Spinal cord (tissue), 10 donors: ENCODE measurements around the gene SCAP. TPM values are rescaled to one million over a fixed set of nuclear protein-coding genes. Genes with fewer than 3 reads are reported as not detected.
A peak's percentile ranks its signal among the peaks of the same experiment; 100 is the strongest.
"Not testable (repeated sequence)": the region's sequence is repeated elsewhere in the genome, so short reads cannot be mapped to it uniquely, and the experiment has no call there.

Experiments
- DNase-seq, 6 donors: peaks; one replicate each; pipeline versions ENCODE4 v3.0.0 to v3.0.0-alpha.2; 2013 to 2015; ENCODE audit warnings: low spot score in 6 of 6, low read depth in 4 of 6
- H3K27ac ChIP-seq: one replicate; pipeline ENCODE4 v1.5.1; 2013; ENCODE audit warnings: low read depth, low read length, control low read depth
- H3K27me3 ChIP-seq: one replicate; pipeline ENCODE4 v1.6.1; 2013; ENCODE audit warnings: low read length; ENCODE audit not compliant: control insufficient read depth, insufficient read depth
- H3K36me3 ChIP-seq: one replicate; pipeline ENCODE4 v1.6.1; 2013; ENCODE audit warnings: low read length; ENCODE audit not compliant: control insufficient read depth, insufficient read depth
- H3K4me1 ChIP-seq: one replicate; pipeline ENCODE4 v1.6.1; 2013; ENCODE audit warnings: low read length; ENCODE audit not compliant: control insufficient read depth, insufficient read depth
- H3K4me3 ChIP-seq: one replicate; pipeline ENCODE4 v1.5.1; 2013; ENCODE audit warnings: low read depth, low read length, control low read depth
- H3K9me3 ChIP-seq: one replicate; pipeline ENCODE4 v1.6.1; 2013; ENCODE audit warnings: low read length; ENCODE audit not compliant: control insufficient read depth, insufficient read depth
- WGBS: methylation state at CpG from one replicate; pipeline ENCODE4 v1.1.5; 2013; ENCODE audit warnings: missing lambda C conversion rate; ENCODE audit not compliant: insufficient coverage; 5-methylcytosine and 5-hydroxymethylcytosine counted together
- polyA plus RNA-seq, 2 donors: library from polyadenylated mRNA; unstranded; fragments of 120-200 nt; gene quantifications; one replicate each; pipeline ENCODE4 v1.2.1, GENCODE V29; 2013; ENCODE audit not compliant: insufficient read length in 2 of 2
- total RNA-seq, 2 donors: library from RNA; depleted of rRNA in 1 of 2; stranded (reverse); fragments of 120-200 nt in 1 of 2; fragments of >200 nt in 1 of 2; gene quantifications; one replicate each; pipeline versions ENCODE4 v1.2.3 to v1.2.4, GENCODE V29; 2013 to 2014
- donor health status: healthy.

SCAP gene
- total and polyA plus RNA-seq, 4 donors: 63.9 to 99.5 (median 93.4) TPM

DNA sequence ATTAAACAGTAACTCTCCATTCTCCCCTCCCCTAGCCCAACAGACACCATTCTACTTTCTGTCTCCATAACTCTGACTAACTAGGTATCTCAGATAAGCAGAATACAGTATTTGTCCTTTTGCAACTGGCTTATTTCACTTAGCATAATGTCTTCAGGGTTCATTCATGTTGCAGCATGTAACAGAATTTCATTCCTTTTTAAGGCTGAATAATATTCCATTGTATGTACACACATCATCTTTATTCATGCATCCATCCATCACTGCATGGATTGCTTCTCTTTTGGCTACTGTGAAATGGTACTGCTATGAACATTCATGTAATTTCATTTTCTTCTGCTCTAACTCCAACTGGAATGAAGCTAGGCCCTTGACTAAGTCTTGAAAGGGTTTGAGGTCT is 96.9 kb downstream of the SCAP start:
- H3K4me3 ChIP-seq: no peak overlapping the region

DNA sequence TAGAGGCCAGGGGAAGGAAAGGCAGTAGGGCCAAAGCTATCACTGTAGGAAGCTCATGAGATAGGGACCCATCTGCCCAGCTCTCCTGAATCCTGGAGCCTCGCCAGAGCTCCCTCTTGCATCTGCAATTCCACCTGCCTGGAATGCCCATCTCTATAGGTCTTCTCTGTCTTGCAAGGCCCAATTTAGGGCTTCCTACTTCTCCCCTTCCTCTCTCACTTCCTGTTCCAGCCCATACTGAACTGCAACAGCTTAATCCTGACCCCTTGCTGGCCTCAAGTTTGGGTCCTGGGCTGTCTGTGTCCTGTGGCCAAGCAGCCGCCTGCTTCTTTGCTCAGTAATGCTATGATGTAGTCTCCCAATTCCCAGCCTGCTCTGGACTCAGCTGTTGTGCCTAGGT is 98.6 kb downstream of the SCAP start:
- no peak for DNase-seq
- peaks cover 21% of the 10 kb centered on the region for H3K4me1 ChIP-seq
- no peaks in the 10 kb centered on the region for H3K27me3 ChIP-seq
- no peak overlapping the region for H3K27ac ChIP-seq
- 91% methylated on average over 2 of the region's 2 CpGs for WGBS
- H3K4me3 ChIP-seq: no peak overlapping the region
- H3K36me3 ChIP-seq: peaks cover 3% of the 10 kb centered on the region
- no peaks in the 10 kb centered on the region for H3K9me3 ChIP-seq

More for the DNA sequence above, 96.9 kb downstream of the SCAP start:
- Histone ChIP-seq H3K9me3 (no peaks in the 10 kb centered on the region), H3K27me3 (no peaks in the 10 kb centered on the region), H3K36me3 (peaks cover 3% of the 10 kb centered on the region), H3K4me1 (peaks cover 25% of the 10 kb centered on the region), H3K27ac (no peak overlapping the region)
- DNase-seq: no peak

DNA sequence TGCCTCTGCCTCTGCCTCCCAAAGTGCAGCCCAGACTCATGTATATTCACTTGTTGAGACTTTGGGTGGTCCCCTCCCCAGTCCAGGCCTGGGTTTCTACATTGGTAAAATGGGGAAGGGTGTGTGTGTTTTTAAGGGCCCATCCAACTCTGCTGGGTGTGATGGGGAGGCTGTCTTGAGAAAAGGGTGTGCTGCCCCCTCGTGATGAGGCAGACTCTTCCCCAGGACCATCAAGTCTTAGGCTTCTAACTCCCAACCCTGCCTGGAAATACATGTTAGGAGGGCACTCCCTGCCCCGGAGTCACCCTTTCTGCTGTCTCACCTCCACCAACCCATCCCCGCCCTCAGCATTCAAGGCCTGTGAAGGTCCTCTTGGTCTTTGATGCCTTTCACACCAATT is 99.3 kb downstream of the SCAP start:
- no peaks in the 10 kb centered on the region for H3K9me3 ChIP-seq
- peaks cover 13% of the 10 kb centered on the region for H3K4me1 ChIP-seq
- peaks cover 3% of the 10 kb centered on the region for H3K36me3 ChIP-seq
- DNase-seq: no peak
- H3K4me3 ChIP-seq: no peak overlapping the region
- H3K27ac ChIP-seq: no peak overlapping the region
- H3K27me3 ChIP-seq: peaks cover 3% of the 10 kb centered on the region
- WGBS: 83% methylated on average over 3 of the region's 3 CpGs

DNA sequence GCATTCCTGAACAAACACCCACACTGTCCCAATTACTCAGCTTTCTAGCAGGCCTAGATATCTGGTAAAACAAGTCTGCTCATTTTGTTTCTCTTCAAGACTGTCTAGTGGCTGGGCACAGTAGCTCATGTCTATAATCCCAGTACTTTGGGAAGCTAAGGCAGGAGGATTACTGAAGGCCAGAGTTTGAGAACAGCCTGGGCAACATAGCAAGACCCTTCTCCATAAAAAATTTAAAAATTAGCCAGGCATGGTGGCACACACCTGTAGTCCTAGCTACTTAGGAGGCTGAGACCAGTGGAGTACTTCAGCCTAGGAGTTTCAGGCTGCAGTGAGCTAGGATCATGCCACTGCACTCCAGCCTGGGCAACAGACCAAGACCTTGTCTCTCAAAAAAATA is 101.2 kb downstream of the SCAP start:
- no peak for DNase-seq
- H3K4me1 ChIP-seq: peaks cover 4% of the 10 kb centered on the region
- H3K9me3 ChIP-seq: no peaks in the 10 kb centered on the region
- no peak overlapping the region for H3K27ac ChIP-seq
- no peak overlapping the region for H3K4me3 ChIP-seq
- peaks cover 3% of the 10 kb centered on the region for H3K27me3 ChIP-seq
- no peaks in the 10 kb centered on the region for H3K36me3 ChIP-seq

DNA sequence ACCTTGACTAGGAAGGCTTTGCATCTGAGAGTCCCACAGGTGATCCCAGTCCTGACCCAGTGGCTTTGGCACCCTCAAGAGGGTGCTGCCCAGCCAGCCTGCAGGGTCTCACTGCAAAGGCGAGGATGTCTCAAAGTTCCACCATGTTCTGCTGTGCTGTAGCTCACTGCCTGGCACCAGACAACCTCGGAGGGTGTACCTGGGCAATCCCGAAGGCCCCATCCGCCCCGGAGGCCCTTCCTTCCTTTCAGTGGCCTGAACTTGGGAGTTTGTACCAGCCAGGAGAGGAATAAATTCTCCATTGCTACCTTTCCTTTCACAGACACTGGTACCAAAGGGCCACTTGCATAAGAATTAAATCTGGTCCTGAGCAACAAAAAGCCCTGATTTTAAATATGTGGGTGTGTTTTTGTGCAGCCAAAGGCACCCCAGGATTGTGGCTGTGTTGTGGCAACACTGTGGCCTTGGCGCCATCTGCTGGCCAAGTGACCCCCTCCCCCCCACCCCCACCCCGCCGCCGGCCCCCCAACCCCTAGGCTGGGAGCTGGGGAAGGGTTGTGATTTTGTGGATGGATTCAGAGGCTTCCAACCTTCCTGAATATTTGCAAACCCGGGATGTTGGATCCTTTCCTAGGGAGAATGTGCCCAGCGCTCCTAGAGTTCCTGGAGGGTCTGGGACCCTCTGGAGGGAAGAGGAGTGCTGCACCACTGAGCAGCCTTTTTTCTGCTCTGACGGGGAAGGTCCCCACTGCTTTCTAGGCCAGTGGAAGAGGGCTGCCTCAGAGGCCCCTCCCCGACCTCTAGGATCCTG is 104.6 kb downstream of the SCAP start:
- Histone ChIP-seq H3K4me3 (no peak overlapping the region), H3K9me3 (no peaks in the 10 kb centered on the region), H3K4me1 (no peaks in the 10 kb centered on the region), H3K36me3 (no peaks in the 10 kb centered on the region), H3K27me3 (peaks cover 3% of the 10 kb centered on the region), H3K27ac (no peak overlapping the region)
- 62% methylated on average over 8 of the region's 13 CpGs for WGBS
- DNase-seq: peak in 1 of 6 donors; percentile 20

DNA sequence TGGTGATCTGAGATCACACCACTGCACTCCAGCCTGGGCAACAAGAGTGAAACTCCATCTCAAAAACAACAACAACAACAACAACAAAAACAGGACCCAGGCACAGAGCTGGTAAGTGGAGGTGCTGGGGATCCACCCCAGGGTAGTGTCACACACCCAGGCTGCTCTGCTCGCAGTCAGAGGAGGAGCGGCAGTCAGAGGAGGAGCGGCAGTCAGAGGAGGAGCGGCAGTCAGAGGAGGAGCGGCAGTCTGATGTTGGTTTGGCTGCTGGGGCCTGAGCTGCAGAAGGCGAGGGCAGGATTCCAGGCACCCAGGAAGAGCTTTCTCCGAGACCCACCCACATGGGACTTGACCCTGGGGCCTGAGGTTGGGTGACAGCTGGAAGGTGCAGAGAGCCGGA is 105.7 kb downstream of the SCAP start:
- H3K4me1 ChIP-seq, H3K4me3 ChIP-seq, H3K36me3 ChIP-seq, DNase-seq, H3K9me3 ChIP-seq, H3K27me3 ChIP-seq, H3K27ac ChIP-seq: not testable (repeated sequence)
- 90% methylated on average over 4 of the region's 8 CpGs for WGBS

DNA sequence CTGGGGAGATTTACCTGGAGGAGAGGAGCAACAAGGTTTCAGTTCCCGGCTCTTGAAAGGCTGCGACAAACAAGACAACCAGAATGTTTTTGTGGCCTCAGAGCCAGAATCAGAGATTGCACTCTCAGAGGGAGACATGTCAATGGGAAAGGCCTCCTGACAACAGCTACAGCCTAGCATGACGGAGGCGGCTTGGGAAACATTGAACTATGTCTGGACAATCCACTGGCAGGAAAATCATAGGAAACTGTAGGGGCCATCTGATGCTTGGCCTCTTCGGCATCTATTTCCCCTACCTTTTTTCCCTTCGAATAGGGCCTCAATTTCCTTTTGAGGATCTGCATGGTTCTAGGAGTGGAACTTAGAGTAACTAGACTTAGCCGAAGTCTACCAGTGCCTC is 108.1 kb downstream of the SCAP start:
- Histone ChIP-seq H3K27ac (no peak overlapping the region), H3K4me3 (no peak overlapping the region), H3K27me3 (peaks cover 3% of the 10 kb centered on the region), H3K9me3 (no peaks in the 10 kb centered on the region), H3K36me3 (no peaks in the 10 kb centered on the region), H3K4me1 (no peaks in the 10 kb centered on the region)
- 94% methylated on average over 3 of the region's 7 CpGs for WGBS
- no peak for DNase-seq

DNA sequence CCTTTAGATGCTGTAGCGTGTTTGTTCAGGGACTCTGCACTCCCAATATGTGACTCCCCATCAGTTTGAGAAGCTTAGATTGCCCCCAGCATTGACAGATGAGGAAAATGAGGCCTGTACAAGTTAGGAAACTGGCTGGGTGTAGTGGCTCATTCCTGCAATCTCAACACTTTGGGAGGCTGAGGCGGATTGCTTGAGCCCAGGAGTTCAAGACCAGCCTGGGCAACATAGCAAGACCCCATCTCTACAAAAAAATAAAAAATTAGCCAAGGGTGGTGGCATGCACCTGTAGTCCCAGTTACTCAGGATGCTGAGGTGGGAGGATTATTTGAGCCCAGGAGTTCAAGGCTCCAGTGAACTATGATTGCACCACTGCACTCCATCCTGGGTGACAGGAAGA is 108.9 kb downstream of the SCAP start:
- 100% methylated on average over 1 of the region's 2 CpGs for WGBS
- H3K9me3 ChIP-seq: no peaks in the 10 kb centered on the region
- H3K36me3 ChIP-seq: no peaks in the 10 kb centered on the region
- H3K4me1 ChIP-seq: no peaks in the 10 kb centered on the region
- no peak overlapping the region for H3K4me3 ChIP-seq
- no peak overlapping the region for H3K27ac ChIP-seq
- no peak for DNase-seq
- H3K27me3 ChIP-seq: peaks cover 2% of the 10 kb centered on the region

DNA sequence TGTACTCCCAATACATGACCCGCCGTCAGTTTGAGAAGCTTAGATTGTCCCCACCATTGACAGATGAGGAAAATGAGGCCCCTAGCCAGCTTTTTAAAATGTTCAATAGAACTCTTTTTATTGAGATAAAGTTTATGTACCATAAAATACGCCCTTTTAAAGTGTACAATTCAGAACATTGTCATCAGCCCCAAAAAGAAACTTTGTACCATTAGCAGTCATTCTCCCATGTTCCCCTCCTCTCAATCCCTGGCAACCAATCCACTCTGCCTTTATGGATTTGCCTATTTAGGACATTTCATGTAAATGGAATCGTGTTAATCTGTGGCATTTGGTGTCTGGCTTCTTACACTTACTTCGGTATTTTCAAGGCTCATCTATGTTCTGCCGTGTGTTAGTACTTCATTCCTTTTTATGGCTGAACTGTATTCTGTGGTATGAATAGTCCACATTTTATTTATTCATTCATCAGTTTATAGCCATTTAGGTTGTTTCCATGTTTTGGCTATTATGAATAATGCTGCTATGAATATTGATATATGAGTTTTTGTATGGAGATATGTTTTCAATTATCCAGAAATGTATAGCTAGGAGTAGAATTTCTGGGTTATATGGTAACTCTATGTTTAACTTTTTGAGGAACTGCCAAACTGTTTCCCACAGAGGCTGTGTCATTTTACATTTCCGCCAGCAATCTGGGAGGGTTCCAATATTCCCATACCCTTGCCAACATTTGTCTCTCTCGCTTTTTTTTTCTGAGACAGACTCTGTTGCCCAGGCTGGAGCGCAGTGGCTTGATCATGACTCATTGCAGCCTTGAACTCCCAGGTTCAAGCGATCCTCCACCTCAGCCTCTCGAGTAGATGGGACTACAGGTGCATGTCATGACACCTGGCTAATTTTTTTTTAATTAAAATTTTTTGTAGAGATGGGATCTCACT is 110.3 kb downstream of the SCAP start:
- peak in 2 of 6 donors; percentile 60 to 84 for DNase-seq
- Histone ChIP-seq H3K27me3 (no peaks in the 10 kb centered on the region), H3K27ac (no peak overlapping the region), H3K4me3 (no peak overlapping the region), H3K4me1 (no peaks in the 10 kb centered on the region), H3K9me3 (no peaks in the 10 kb centered on the region), H3K36me3 (no peaks in the 10 kb centered on the region)
- whole genome bisulfite sequencing: 49% methylated on average over 4 of the region's 11 CpGs
